ENCODE data around the gene IFT81.

The IFT81 gene

GRCh38 chr12:110093631-110094311 is 30.4 kb upstream of the IFT81 start:
- no peak overlapping the region for H3K4me3 ChIP-seq (ENCODE audit: low read depth in 1 of 2, low read length in 2 of 2)
- H3K9me3 ChIP-seq (ENCODE audit: control insufficient read depth in 1 of 2, low read length in 2 of 2) = no peaks in the 10 kb centered on the region
- no peaks in the 10 kb centered on the region for H3K36me3 ChIP-seq (ENCODE audit: control insufficient read depth in 1 of 2, insufficient read depth in 2 of 2, low read length in 2 of 2)
- H3K27ac ChIP-seq (ENCODE audit: low read length) = no peak overlapping the region
- no peaks in the 10 kb centered on the region for H3K27me3 ChIP-seq (ENCODE audit: low read depth, low read length)
- H3K4me1 ChIP-seq (ENCODE audit: control insufficient read depth in 1 of 2, insufficient read depth in 2 of 2, low read length in 2 of 2) = no peaks in the 10 kb centered on the region

GRCh38 chr12:110100315-110100970 is 23.7 kb upstream of the IFT81 start:
- Histone ChIP-seq H3K36me3 (ENCODE audit: control insufficient read depth in 1 of 2, insufficient read depth in 2 of 2, low read length in 2 of 2) (no peaks in the 10 kb centered on the region), H3K4me1 (ENCODE audit: control insufficient read depth in 1 of 2, insufficient read depth in 2 of 2, low read length in 2 of 2) (peaks cover 0 to 7% of the 10 kb centered on the region in 2 donors), H3K4me3 (ENCODE audit: low read depth in 1 of 2, low read length in 2 of 2) (no peak overlapping the region), H3K9me3 (ENCODE audit: control insufficient read depth in 1 of 2, low read length in 2 of 2) (no peaks in the 10 kb centered on the region), H3K27me3 (ENCODE audit: low read depth, low read length) (no peaks in the 10 kb centered on the region), H3K27ac (ENCODE audit: low read length) (no peak overlapping the region)

GRCh38 chr12:110102255-110102654 is 21.9 kb upstream of the IFT81 start:
- no peak overlapping the region for H3K27ac ChIP-seq (ENCODE audit: low read length)

GRCh38 chr12:110104188-110105094 is 19.7 kb upstream of the IFT81 start:
- peaks cover 0 to 27% of the 10 kb centered on the region in 2 donors for H3K4me1 ChIP-seq (ENCODE audit: control insufficient read depth in 1 of 2, insufficient read depth in 2 of 2, low read length in 2 of 2)

More at GRCh38 chr12:110102255-110102654, 21.9 kb upstream of the IFT81 start:
- Histone ChIP-seq H3K36me3 (ENCODE audit: control insufficient read depth in 1 of 2, insufficient read depth in 2 of 2, low read length in 2 of 2) (no peaks in the 10 kb centered on the region), H3K4me3 (ENCODE audit: low read depth in 1 of 2, low read length in 2 of 2) (no peak overlapping the region), H3K4me1 (ENCODE audit: control insufficient read depth in 1 of 2, insufficient read depth in 2 of 2, low read length in 2 of 2) (peaks cover 0 to 10% of the 10 kb centered on the region in 2 donors), H3K9me3 (ENCODE audit: control insufficient read depth in 1 of 2, low read length in 2 of 2) (no peaks in the 10 kb centered on the region), H3K27me3 (ENCODE audit: low read depth, low read length) (no peaks in the 10 kb centered on the region)

GRCh38 chr12:110105159-110105558 is 19.0 kb upstream of the IFT81 start:
- Histone ChIP-seq H3K9me3 (ENCODE audit: control insufficient read depth in 1 of 2, low read length in 2 of 2) (no peaks in the 10 kb centered on the region), H3K36me3 (ENCODE audit: control insufficient read depth in 1 of 2, insufficient read depth in 2 of 2, low read length in 2 of 2) (no peaks in the 10 kb centered on the region), H3K27me3 (ENCODE audit: low read depth, low read length) (no peaks in the 10 kb centered on the region), H3K4me3 (ENCODE audit: low read depth in 1 of 2, low read length in 2 of 2) (no peak overlapping the region), H3K27ac (ENCODE audit: low read length) (peak overlapping the region; percentile 70), H3K4me1 (ENCODE audit: control insufficient read depth in 1 of 2, insufficient read depth in 2 of 2, low read length in 2 of 2) (peaks cover 0 to 30% of the 10 kb centered on the region in 2 donors)

More at GRCh38 chr12:110104188-110105094, 19.7 kb upstream of the IFT81 start:
- Histone ChIP-seq H3K27me3 (ENCODE audit: low read depth, low read length) (no peaks in the 10 kb centered on the region), H3K36me3 (ENCODE audit: control insufficient read depth in 1 of 2, insufficient read depth in 2 of 2, low read length in 2 of 2) (no peaks in the 10 kb centered on the region), H3K4me3 (ENCODE audit: low read depth in 1 of 2, low read length in 2 of 2) (no peak overlapping the region), H3K27ac (ENCODE audit: low read length) (peak overlapping the region; percentile 70), H3K9me3 (ENCODE audit: control insufficient read depth in 1 of 2, low read length in 2 of 2) (no peaks in the 10 kb centered on the region)

- H3K4me1 ChIP-seq (ENCODE audit: control insufficient read depth in 1 of 2, insufficient read depth in 2 of 2, low read length in 2 of 2) = peaks cover 0 to 23% of the 10 kb centered on the region in 2 donors
- no peak overlapping the region for H3K27ac ChIP-seq (ENCODE audit: low read length)
- no peaks in the 10 kb centered on the region for H3K9me3 ChIP-seq (ENCODE audit: control insufficient read depth in 1 of 2, low read length in 2 of 2)
- H3K36me3 ChIP-seq (ENCODE audit: control insufficient read depth in 1 of 2, insufficient read depth in 2 of 2, low read length in 2 of 2) = no peaks in the 10 kb centered on the region
- no peaks in the 10 kb centered on the region for H3K27me3 ChIP-seq (ENCODE audit: low read depth, low read length)
- no peak overlapping the region for H3K4me3 ChIP-seq (ENCODE audit: low read depth in 1 of 2, low read length in 2 of 2)
These were observed 18.2 kb upstream of the IFT81 start for GRCh38 chr12:110105986-110106385.

- no peaks in the 10 kb centered on the region for H3K36me3 ChIP-seq (ENCODE audit: control insufficient read depth in 1 of 2, insufficient read depth in 2 of 2, low read length in 2 of 2)
- peak overlapping the region; percentile 90 for H3K27ac ChIP-seq (ENCODE audit: low read length)
- H3K27me3 ChIP-seq (ENCODE audit: low read depth, low read length) = no peaks in the 10 kb centered on the region
- H3K9me3 ChIP-seq (ENCODE audit: control insufficient read depth in 1 of 2, low read length in 2 of 2) = no peaks in the 10 kb centered on the region
- peaks cover 0 to 23% of the 10 kb centered on the region in 2 donors for H3K4me1 ChIP-seq (ENCODE audit: control insufficient read depth in 1 of 2, insufficient read depth in 2 of 2, low read length in 2 of 2)
- peak overlapping the region in 1 of 2 donors; percentile 15 for H3K4me3 ChIP-seq (ENCODE audit: low read depth in 1 of 2, low read length in 2 of 2)
These were observed 16.5 kb upstream of the IFT81 start for GRCh38 chr12:110107369-110108281.

- Histone ChIP-seq H3K4me3 (ENCODE audit: low read depth in 1 of 2, low read length in 2 of 2) (peak overlapping the region in 1 of 2 donors; percentile 15), H3K36me3 (ENCODE audit: control insufficient read depth in 1 of 2, insufficient read depth in 2 of 2, low read length in 2 of 2) (no peaks in the 10 kb centered on the region), H3K27me3 (ENCODE audit: low read depth, low read length) (no peaks in the 10 kb centered on the region), H3K4me1 (ENCODE audit: control insufficient read depth in 1 of 2, insufficient read depth in 2 of 2, low read length in 2 of 2) (peaks cover 0 to 23% of the 10 kb centered on the region in 2 donors), H3K9me3 (ENCODE audit: control insufficient read depth in 1 of 2, low read length in 2 of 2) (no peaks in the 10 kb centered on the region), H3K27ac (ENCODE audit: low read length) (peak overlapping the region; percentile 90)
These were observed 15.7 kb upstream of the IFT81 start for GRCh38 chr12:110108309-110109036.

- no peaks in the 10 kb centered on the region for H3K27me3 ChIP-seq (ENCODE audit: low read depth, low read length)
- H3K4me1 ChIP-seq (ENCODE audit: control insufficient read depth in 1 of 2, insufficient read depth in 2 of 2, low read length in 2 of 2) = peaks cover 0 to 23% of the 10 kb centered on the region in 2 donors
- peak overlapping the region; percentile 16 to 21 for H3K4me3 ChIP-seq (ENCODE audit: low read depth in 1 of 2, low read length in 2 of 2)
- no peaks in the 10 kb centered on the region for H3K9me3 ChIP-seq (ENCODE audit: control insufficient read depth in 1 of 2, low read length in 2 of 2)
- H3K36me3 ChIP-seq (ENCODE audit: control insufficient read depth in 1 of 2, insufficient read depth in 2 of 2, low read length in 2 of 2) = no peaks in the 10 kb centered on the region
- H3K27ac ChIP-seq (ENCODE audit: low read length) = peak overlapping the region; percentile 90
These were observed 14.9 kb upstream of the IFT81 start for GRCh38 chr12:110109037-110109836.

Measured in muscle layer of duodenum (tissue), 2 donors.